ENCODE data around the gene CLTC.
"Not testable (repeated sequence)": the region's sequence is repeated elsewhere in the genome, so short reads cannot be mapped to it uniquely, and the experiment has no call there.

- TF ChIP-seq, protein P1, sequence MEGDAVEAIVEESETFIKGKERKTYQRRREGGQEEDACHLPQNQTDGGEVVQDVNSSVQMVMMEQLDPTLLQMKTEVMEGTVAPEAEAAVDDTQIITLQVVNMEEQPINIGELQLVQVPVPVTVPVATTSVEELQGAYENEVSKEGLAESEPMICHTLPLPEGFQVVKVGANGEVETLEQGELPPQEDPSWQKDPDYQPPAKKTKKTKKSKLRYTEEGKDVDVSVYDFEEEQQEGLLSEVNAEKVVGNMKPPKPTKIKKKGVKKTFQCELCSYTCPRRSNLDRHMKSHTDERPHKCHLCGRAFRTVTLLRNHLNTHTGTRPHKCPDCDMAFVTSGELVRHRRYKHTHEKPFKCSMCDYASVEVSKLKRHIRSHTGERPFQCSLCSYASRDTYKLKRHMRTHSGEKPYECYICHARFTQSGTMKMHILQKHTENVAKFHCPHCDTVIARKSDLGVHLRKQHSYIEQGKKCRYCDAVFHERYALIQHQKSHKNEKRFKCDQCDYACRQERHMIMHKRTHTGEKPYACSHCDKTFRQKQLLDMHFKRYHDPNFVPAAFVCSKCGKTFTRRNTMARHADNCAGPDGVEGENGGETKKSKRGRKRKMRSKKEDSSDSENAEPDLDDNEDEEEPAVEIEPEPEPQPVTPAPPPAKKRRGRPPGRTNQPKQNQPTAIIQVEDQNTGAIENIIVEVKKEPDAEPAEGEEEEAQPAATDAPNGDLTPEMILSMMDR (conservative IDR thresholded peaks at IDR 0.05; ENCODE audit: low read length): not testable (repeated sequence)
- TF ChIP-seq EZH2phosphoT487 (IDR thresholded peaks at IDR 0.05; ENCODE audit: borderline replicate concordance, low read depth, low read length): not testable (repeated sequence)
Measured at GRCh38 chr17:59656624-59657023, 36.9 kb downstream of the CLTC start.
